ENCODE measurements around the gene LRRC75A. TPM values are rescaled to one million over a fixed set of nuclear protein-coding genes. Genes with fewer than 3 reads are reported as not detected.
"Not testable (repeated sequence)": the region's sequence is repeated elsewhere in the genome, so short reads cannot be mapped to it uniquely, and the experiment has no call there.

Gene LRRC75A
- total and polyA plus RNA-seq, 2 donors (not counting 1 experiment from before 2014, with no cell fraction given), result 0.64 to 3.1 TPM

GRCh38 chr17:16440901-16441629 is 50.9 kb downstream of the LRRC75A start:
- TF ChIP-seq EZH2 (IDR thresholded peaks at IDR 0.05; ENCODE audit: low read length, missing control alignments) (no peak), CTCF (conservative IDR thresholded peaks at IDR 0.05 in 1 of 2, IDR thresholded peaks at IDR 0.05 in 1 of 2; ENCODE audit: low read depth in 1 of 2, low read length in 2 of 2) (no peak)
- Histone ChIP-seq H3K4me3 (replicated peaks in 1 of 4; ENCODE audit: control extremely low read depth in 1 of 4, insufficient read depth in 1 of 4, low read depth in 3 of 4, low read length in 4 of 4) (peak overlapping the region; percentile 83 to 96 (median 86)), H3K79me2 (ENCODE audit: control insufficient read depth, insufficient read depth, low read length) (peaks cover 54% of the 10 kb centered on the region), H3K36me3 (ENCODE audit: control insufficient read depth, insufficient read depth, low read length) (peaks cover 28% of the 10 kb centered on the region), H3K27ac (ENCODE audit: insufficient read depth, low read length) (no peak overlapping the region), H2AFZ (ENCODE audit: low read length) (no peak overlapping the region), H4K20me1 (ENCODE audit: control insufficient read depth, extremely low read depth, insufficient read depth, low read length) (peaks cover 8% of the 10 kb centered on the region), H3K27me3 (ENCODE audit: control insufficient read depth, insufficient read depth, low read length) (no peaks in the 10 kb centered on the region), H3K9me3 (ENCODE audit: control insufficient read depth, insufficient read depth, low read depth, low read length) (no peaks in the 10 kb centered on the region), H3K4me1 (ENCODE audit: control insufficient read depth, extremely low read depth, insufficient read depth, low read length) (peaks cover 13% of the 10 kb centered on the region), H3K9ac (ENCODE audit: insufficient read depth, low read length) (no peak overlapping the region), H3K4me2 (ENCODE audit: extremely low read depth, insufficient read depth, low read length) (peak overlapping the region; percentile 80)
- peak in 1 of 2 donors; percentile 16 for DNase-seq (ENCODE audit: low read depth in 2 of 2)

GRCh38 chr17:16440354-16440753 is 51.6 kb downstream of the LRRC75A start:
- Histone ChIP-seq H3K4me2 (ENCODE audit: extremely low read depth, insufficient read depth, low read length) (peak overlapping the region; percentile 80), H3K27ac (ENCODE audit: insufficient read depth, low read length) (peak overlapping the region; percentile 60), H3K79me2 (ENCODE audit: control insufficient read depth, insufficient read depth, low read length) (peaks cover 54% of the 10 kb centered on the region), H3K4me3 (replicated peaks in 1 of 4; ENCODE audit: control extremely low read depth in 1 of 4, insufficient read depth in 1 of 4, low read depth in 3 of 4, low read length in 4 of 4) (peak overlapping the region; percentile 83 to 96 (median 86)), H3K9ac (ENCODE audit: insufficient read depth, low read length) (peak overlapping the region; percentile 29), H3K4me1 (ENCODE audit: control insufficient read depth, extremely low read depth, insufficient read depth, low read length) (peaks cover 13% of the 10 kb centered on the region), H3K36me3 (ENCODE audit: control insufficient read depth, insufficient read depth, low read length) (peaks cover 29% of the 10 kb centered on the region)
- H3K9me3 ChIP-seq (ENCODE audit: control insufficient read depth, insufficient read depth, low read depth, low read length); DNase-seq (ENCODE audit: low read depth in 2 of 2); H2AFZ ChIP-seq (ENCODE audit: low read length); H3K27me3 ChIP-seq (ENCODE audit: control insufficient read depth, insufficient read depth, low read length); H4K20me1 ChIP-seq (ENCODE audit: control insufficient read depth, extremely low read depth, insufficient read depth, low read length): not testable (repeated sequence)

- Histone ChIP-seq H3K27me3 (ENCODE audit: control insufficient read depth, insufficient read depth, low read length) (no peaks in the 10 kb centered on the region), H3K79me2 (ENCODE audit: control insufficient read depth, insufficient read depth, low read length) (peaks cover 54% of the 10 kb centered on the region), H3K4me3 (replicated peaks in 1 of 4; ENCODE audit: control extremely low read depth in 1 of 4, insufficient read depth in 1 of 4, low read depth in 3 of 4, low read length in 4 of 4) (peak overlapping the region; percentile 83 to 96 (median 86)), H3K9me3 (ENCODE audit: control insufficient read depth, insufficient read depth, low read depth, low read length) (no peaks in the 10 kb centered on the region), H3K4me1 (ENCODE audit: control insufficient read depth, extremely low read depth, insufficient read depth, low read length) (peaks cover 13% of the 10 kb centered on the region), H3K27ac (ENCODE audit: insufficient read depth, low read length) (peak overlapping the region; percentile 60), H4K20me1 (ENCODE audit: control insufficient read depth, extremely low read depth, insufficient read depth, low read length) (peaks cover 8% of the 10 kb centered on the region), H3K9ac (ENCODE audit: insufficient read depth, low read length) (peak overlapping the region; percentile 86), H2AFZ (ENCODE audit: low read length) (no peak overlapping the region), H3K4me2 (ENCODE audit: extremely low read depth, insufficient read depth, low read length) (peak overlapping the region; percentile 80), H3K36me3 (ENCODE audit: control insufficient read depth, insufficient read depth, low read length) (peaks cover 29% of the 10 kb centered on the region)
- no peak for DNase-seq (ENCODE audit: low read depth in 2 of 2)
- TF ChIP-seq EZH2 (IDR thresholded peaks at IDR 0.05; ENCODE audit: low read length, missing control alignments) (no peak), CTCF (conservative IDR thresholded peaks at IDR 0.05 in 1 of 2, IDR thresholded peaks at IDR 0.05 in 1 of 2; ENCODE audit: low read depth in 1 of 2, low read length in 2 of 2) (no peak)
Observed at GRCh38 chr17:16439811-16440351, 52.1 kb downstream of the LRRC75A start.
